Stomach (tissue), 9 donors: ENCODE results near the gene GATA3. TPM values are rescaled to one million over a fixed set of nuclear protein-coding genes. Genes with fewer than 3 reads are reported as not detected.

Experiments used
- DNase-seq, 2 donors: peaks; one replicate each; pipeline versions ENCODE4 v3.0.0 to v3.0.0-alpha.2; 2013 to 2019
- H3K27ac ChIP-seq, 5 donors: fragments of 200-600 bp in 4 of 5; sonication (generic) in 4 of 5; one replicate each; pipeline ENCODE4 v1.5.1; 2013 to 2019; ENCODE audit warnings: mild to moderate bottlenecking in 1 of 5, moderate library complexity in 1 of 5
- H3K27me3 ChIP-seq, 3 donors: fragments of 200-600 bp; sonication (generic); one replicate each; pipeline ENCODE4 v1.5.1; 2017 to 2019; ENCODE audit warnings: mixed run types in 1 of 3
- H3K36me3 ChIP-seq, 4 donors: fragments of 200-600 bp; sonication (generic); 1 replicate in 3 of 4; 2 replicates in 1 of 4; pipeline ENCODE4 v1.5.1; 2016 to 2019
- H3K4me1 ChIP-seq, 4 donors: fragments of 200-600 bp; sonication (generic); one replicate each; pipeline ENCODE4 v1.5.1; 2016 to 2019
- H3K4me3 ChIP-seq, 4 donors: fragments of 200-600 bp; sonication (generic) in 3 of 4; one replicate each; pipeline ENCODE4 v1.5.1; 2016 to 2019; ENCODE audit warnings: mild to moderate bottlenecking in 1 of 4
- H3K9me3 ChIP-seq, 4 donors: fragments of 200-600 bp; sonication (generic); one replicate each; pipeline ENCODE4 v1.5.1; 2016 to 2019
- CTCF ChIP-seq, 7 experiments: fragments of 450-650 bp in 4 of 7; fragments of 200-600 bp in 3 of 7; sonication (generic) in 3 of 7; IDR thresholded peaks; one replicate each; pipeline ENCODE4 v1.5.1; 2016 to 2019; ENCODE audit warnings: antibody characterized with exemption in 7 of 7, control low read depth in 2 of 7, mild to moderate bottlenecking in 1 of 7
- EP300 ChIP-seq: sonication (generic); formaldehyde crosslinking; IDR thresholded peaks from one replicate; pipeline ENCODE4 v1.6.1; 2017; ENCODE audit warnings: antibody characterized with exemption
- POLR2A ChIP-seq, 4 donors: fragments of 450-650 bp; IDR thresholded peaks; one replicate each; pipeline ENCODE4 v1.6.1; 2016; ENCODE audit warnings: antibody characterized with exemption in 4 of 4, control low read depth in 2 of 4, mild to moderate bottlenecking in 1 of 4, moderate library complexity in 1 of 4
- POLR2AphosphoS5 ChIP-seq, 3 donors: sonication (generic); formaldehyde crosslinking; IDR thresholded peaks; one replicate each; pipeline ENCODE4 v1.6.1; 2016; ENCODE audit warnings: antibody characterized with exemption in 3 of 3
- WGBS, 5 donors: extraction: QIAGEN DNeasy Blood & Tissue Kit in 3 of 5; methylation state at CpG; one replicate each; pipeline versions ENCODE4 v1.1.5 to v1.1.7; 2013 to 2018; 5-methylcytosine and 5-hydroxymethylcytosine counted together
- intact Hi-C: fragments of 100-400 bp; cut with DNase I; formaldehyde crosslinking; loops from one replicate; pipeline ENCODE4 v1.15.1; 2023; ENCODE audit warnings: low total_unique reads
- polyA plus RNA-seq, 3 donors: library from polyadenylated mRNA; stranded (reverse); fragments of 200-250 nt; gene quantifications; one replicate each; pipeline ENCODE4 v1.2.3, GENCODE V29; 2013
- total RNA-seq, 5 donors: library from RNA; depleted of rRNA; stranded (reverse); fragments of >200 nt; gene quantifications; one replicate each; pipeline versions ENCODE4 v1.1.0 to v1.2.3, GENCODE V29; 2014 to 2016
- donor health status: healthy with polysubstance abuse.
- donor health status: Bipolar disorder and iron deficiency.
- donor health status: healthy.

The GATA3 gene
- total and polyA plus RNA-seq, 8 donors: 0.12 to 1.2 (median 0.18) TPM; not detected in 2

GRCh38 chr10:8041284-8041991 lies 13.1 kb upstream of the GATA3 start:
- H3K9me3 ChIP-seq: no peaks in the 10 kb centered on the region
- no peak for DNase-seq
- no peak overlapping the region for H3K4me3 ChIP-seq
- peaks cover 16 to 57% (median 46%) of the 10 kb centered on the region in 4 donors for H3K4me1 ChIP-seq
- no peak overlapping the region for H3K27ac ChIP-seq
- WGBS, 5 donors: 4 to 10% (median 7%) methylated on average over 10 of the region's 10 CpGs
- intact Hi-C loops: no loop called here
- TF ChIP-seq POLR2A (IDR thresholded peaks at IDR 0.05): no peak
- no peak for TF ChIP-seq POLR2AphosphoS5 (IDR thresholded peaks at IDR 0.05)
- TF ChIP-seq CTCF (IDR thresholded peaks at IDR 0.05): no peak
- H3K36me3 ChIP-seq: no peaks in the 10 kb centered on the region
- H3K27me3 ChIP-seq: peaks cover 49 to 100% (median 100%) of the 10 kb centered on the region in 3 donors

GRCh38 chr10:8041992-8042720 lies 12.3 kb upstream of the GATA3 start:
- Histone ChIP-seq H3K36me3 (no peaks in the 10 kb centered on the region), H3K27me3 (peaks cover 48 to 100% (median 100%) of the 10 kb centered on the region in 3 donors), H3K4me3 (no peak overlapping the region), H3K27ac (no peak overlapping the region), H3K9me3 (no peaks in the 10 kb centered on the region), H3K4me1 (peaks cover 16 to 50% (median 41%) of the 10 kb centered on the region in 4 donors)
- no peak for DNase-seq
- 6 to 11% (median 8%) methylated on average over 17 of the region's 17 CpGs for WGBS, 5 donors
- intact Hi-C loops: no loop called here
- no peak for TF ChIP-seq POLR2A (IDR thresholded peaks at IDR 0.05)
- TF ChIP-seq EP300: no peak
- TF ChIP-seq CTCF (IDR thresholded peaks at IDR 0.05): no peak
- TF ChIP-seq POLR2AphosphoS5 (IDR thresholded peaks at IDR 0.05): no peak

- WGBS, 5 donors: 5 to 8% (median 7%) methylated on average over 27 to 35 of the region's 35 CpGs
- Histone ChIP-seq H3K4me1 (peaks cover 16 to 49% (median 36%) of the 10 kb centered on the region in 4 donors), H3K27me3 (peaks cover 55 to 100% (median 100%) of the 10 kb centered on the region in 3 donors), H3K27ac (no peak overlapping the region), H3K9me3 (no peaks in the 10 kb centered on the region), H3K4me3 (peak overlapping the region in 1 of 4 donors; percentile 19), H3K36me3 (no peaks in the 10 kb centered on the region)
- no peak for TF ChIP-seq POLR2AphosphoS5 (IDR thresholded peaks at IDR 0.05)
- no peak for TF ChIP-seq EP300
- DNase-seq: peak in 1 of 2 donors; percentile 9
- intact Hi-C loops: no loop called here
These were observed 11.5 kb upstream of the GATA3 start for GRCh38 chr10:8042721-8043568.

GRCh38 chr10:8043569-8044306 lies 10.8 kb upstream of the GATA3 start:
- peaks cover 16 to 54% (median 38%) of the 10 kb centered on the region in 4 donors for H3K4me1 ChIP-seq
- peaks cover 57 to 100% (median 100%) of the 10 kb centered on the region in 3 donors for H3K27me3 ChIP-seq
- DNase-seq: peak in 1 of 2 donors; percentile 55
- no peaks in the 10 kb centered on the region for H3K36me3 ChIP-seq
- H3K27ac ChIP-seq: no peak overlapping the region
- TF ChIP-seq POLR2A (IDR thresholded peaks at IDR 0.05) (no peak), EP300 (no peak), POLR2AphosphoS5 (IDR thresholded peaks at IDR 0.05) (no peak), CTCF (IDR thresholded peaks at IDR 0.05) (no peak)
- intact Hi-C loops: no loop called here
- 8 to 10% (median 9%) methylated on average over 15 to 31 of the region's 31 CpGs for WGBS, 5 donors
- peak overlapping the region in 1 of 4 donors; percentile 19 for H3K4me3 ChIP-seq
- no peaks in the 10 kb centered on the region for H3K9me3 ChIP-seq
